ENCODE measurements around the gene ZNF296.

- TF ChIP-seq CTCF (optimal IDR thresholded peaks at IDR 0.05 in 1 of 3, IDR thresholded peaks at IDR 0.05 in 1 of 3, conservative IDR thresholded peaks at IDR 0.05 in 1 of 3; ENCODE audit: extremely low read depth in 1 of 3, insufficient read depth in 2 of 3, low read length in 3 of 3) (no peak), EZH2 (IDR thresholded peaks at IDR 0.05; ENCODE audit: low read length) (no peak)
These were observed 43.3 kb upstream of the ZNF296 start for GRCh38 chr19:45119582-45119981.

Data from keratinocyte (primary cell).